SK-N-SH treated with all-trans-retinoic acid at 6 μM for 48 hours (cell line): ENCODE results near the gene GRID1.

Experiments used
- ARNTL ChIP-seq: fragments of 450-650 bp; formaldehyde crosslinking; IDR thresholded peaks from 2 replicates; pipeline ENCODE4 v1.5.0; 2020; ENCODE audit warnings: low read depth, mild to moderate bottlenecking, moderate library complexity, borderline replicate concordance
- BACH2 ChIP-seq: fragments of 250-450 bp; sonication (Bioruptor Pico); IDR thresholded peaks from 2 replicates; pipeline ENCODE4 v1.9.0; 2021; ENCODE audit warnings: mild to moderate bottlenecking, borderline replicate concordance
- CSDC2 ChIP-seq: fragments of 250-450 bp; sonication (Bioruptor Pico); IDR thresholded peaks from 2 replicates; pipeline ENCODE4 v1.5.0; 2020; ENCODE audit warnings: mild to moderate bottlenecking, moderate library complexity
- OSR1 ChIP-seq: fragments of 250-450 bp; sonication (Bioruptor Pico); IDR thresholded peaks from 2 replicates; pipeline ENCODE4 v1.8.0; 2022; ENCODE audit warnings: moderate library complexity, mild to moderate bottlenecking, inconsistent platforms
- PPARA ChIP-seq: fragments of 250-450 bp; sonication (Bioruptor Pico); IDR thresholded peaks from 2 replicates; pipeline ENCODE4 v1.5.0; 2020; ENCODE audit warnings: mild to moderate bottlenecking, borderline replicate concordance
- RARB ChIP-seq: fragments of 250-450 bp; sonication (Bioruptor Pico); IDR thresholded peaks from 2 replicates; pipeline ENCODE4 v1.8.0; 2021; ENCODE audit warnings: mild to moderate bottlenecking, moderate library complexity
- ZC3H10 ChIP-seq: fragments of 250-450 bp; sonication (Bioruptor Pico); IDR thresholded peaks from 2 replicates; pipeline ENCODE4 v1.5.1; 2021; ENCODE audit warnings: mild to moderate bottlenecking, moderate library complexity
- ZNF565 ChIP-seq: fragments of 450-650 bp; formaldehyde crosslinking; conservative IDR thresholded peaks from 2 replicates; pipeline ENCODE4 v1.5.0; 2020; ENCODE audit warnings: low read depth, mild to moderate bottlenecking, moderate library complexity
- ZNF70 ChIP-seq: fragments of 450-650 bp; formaldehyde crosslinking; IDR thresholded peaks from 2 replicates; pipeline ENCODE4 v1.5.0; 2020; ENCODE audit warnings: mild to moderate bottlenecking, moderate library complexity
- TF ChIP-seq, protein P1 (sequence below): fragments of 250-450 bp; sonication (Bioruptor Pico); IDR thresholded peaks from 2 replicates; pipeline ENCODE4 v1.5.0; 2020; ENCODE audit warnings: mild to moderate bottlenecking, moderate library complexity
- TF ChIP-seq, protein P2 (sequence below): fragments of 250-450 bp; sonication (Bioruptor Pico); IDR thresholded peaks from 2 replicates; pipeline ENCODE4 v1.8.0; 2020; ENCODE audit warnings: mild to moderate bottlenecking, moderate library complexity, borderline replicate concordance

DNA sequence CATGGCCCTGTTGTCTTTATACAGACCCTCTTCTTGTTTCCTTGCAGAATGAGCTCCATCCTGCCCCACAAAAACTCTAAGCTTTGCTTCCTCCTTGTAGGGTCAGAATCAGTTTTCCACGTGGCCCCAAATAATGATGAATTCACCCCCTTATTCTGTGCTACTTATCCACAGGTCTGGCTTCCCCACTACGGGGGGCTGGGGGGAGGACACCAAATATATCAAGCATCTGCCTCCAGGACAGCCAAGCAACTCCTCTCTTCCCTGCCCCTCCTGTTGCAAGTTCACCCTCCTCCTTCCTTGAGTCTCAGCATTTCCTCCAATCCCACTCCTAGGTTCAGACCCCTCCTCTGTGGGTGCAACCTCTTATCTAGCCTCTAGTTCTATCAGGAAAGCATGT lies 743.3 kb downstream of the GRID1 start:
- TF ChIP-seq ZNF70 (CRISPR knock-in tag) (no peak), ARNTL (no peak), OSR1 (no peak), BACH2 (CRISPR knock-in tag) (no peak), RARB (CRISPR knock-in tag) (no peak), PPARA (CRISPR knock-in tag) (no peak), ZC3H10 (CRISPR knock-in tag) (no peak), CSDC2 (CRISPR knock-in tag) (no peak), ZNF565 (CRISPR knock-in tag) (no peak)
- TF ChIP-seq, protein P1, sequence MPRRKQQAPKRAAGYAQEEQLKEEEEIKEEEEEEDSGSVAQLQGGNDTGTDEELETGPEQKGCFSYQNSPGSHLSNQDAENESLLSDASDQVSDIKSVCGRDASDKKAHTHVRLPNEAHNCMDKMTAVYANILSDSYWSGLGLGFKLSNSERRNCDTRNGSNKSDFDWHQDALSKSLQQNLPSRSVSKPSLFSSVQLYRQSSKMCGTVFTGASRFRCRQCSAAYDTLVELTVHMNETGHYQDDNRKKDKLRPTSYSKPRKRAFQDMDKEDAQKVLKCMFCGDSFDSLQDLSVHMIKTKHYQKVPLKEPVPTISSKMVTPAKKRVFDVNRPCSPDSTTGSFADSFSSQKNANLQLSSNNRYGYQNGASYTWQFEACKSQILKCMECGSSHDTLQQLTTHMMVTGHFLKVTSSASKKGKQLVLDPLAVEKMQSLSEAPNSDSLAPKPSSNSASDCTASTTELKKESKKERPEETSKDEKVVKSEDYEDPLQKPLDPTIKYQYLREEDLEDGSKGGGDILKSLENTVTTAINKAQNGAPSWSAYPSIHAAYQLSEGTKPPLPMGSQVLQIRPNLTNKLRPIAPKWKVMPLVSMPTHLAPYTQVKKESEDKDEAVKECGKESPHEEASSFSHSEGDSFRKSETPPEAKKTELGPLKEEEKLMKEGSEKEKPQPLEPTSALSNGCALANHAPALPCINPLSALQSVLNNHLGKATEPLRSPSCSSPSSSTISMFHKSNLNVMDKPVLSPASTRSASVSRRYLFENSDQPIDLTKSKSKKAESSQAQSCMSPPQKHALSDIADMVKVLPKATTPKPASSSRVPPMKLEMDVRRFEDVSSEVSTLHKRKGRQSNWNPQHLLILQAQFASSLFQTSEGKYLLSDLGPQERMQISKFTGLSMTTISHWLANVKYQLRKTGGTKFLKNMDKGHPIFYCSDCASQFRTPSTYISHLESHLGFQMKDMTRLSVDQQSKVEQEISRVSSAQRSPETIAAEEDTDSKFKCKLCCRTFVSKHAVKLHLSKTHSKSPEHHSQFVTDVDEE: no peak
- TF ChIP-seq, protein P2, sequence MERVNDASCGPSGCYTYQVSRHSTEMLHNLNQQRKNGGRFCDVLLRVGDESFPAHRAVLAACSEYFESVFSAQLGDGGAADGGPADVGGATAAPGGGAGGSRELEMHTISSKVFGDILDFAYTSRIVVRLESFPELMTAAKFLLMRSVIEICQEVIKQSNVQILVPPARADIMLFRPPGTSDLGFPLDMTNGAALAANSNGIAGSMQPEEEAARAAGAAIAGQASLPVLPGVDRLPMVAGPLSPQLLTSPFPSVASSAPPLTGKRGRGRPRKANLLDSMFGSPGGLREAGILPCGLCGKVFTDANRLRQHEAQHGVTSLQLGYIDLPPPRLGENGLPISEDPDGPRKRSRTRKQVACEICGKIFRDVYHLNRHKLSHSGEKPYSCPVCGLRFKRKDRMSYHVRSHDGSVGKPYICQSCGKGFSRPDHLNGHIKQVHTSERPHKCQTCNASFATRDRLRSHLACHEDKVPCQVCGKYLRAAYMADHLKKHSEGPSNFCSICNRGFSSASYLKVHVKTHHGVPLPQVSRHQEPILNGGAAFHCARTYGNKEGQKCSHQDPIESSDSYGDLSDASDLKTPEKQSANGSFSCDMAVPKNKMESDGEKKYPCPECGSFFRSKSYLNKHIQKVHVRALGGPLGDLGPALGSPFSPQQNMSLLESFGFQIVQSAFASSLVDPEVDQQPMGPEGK (CRISPR knock-in tag): no peak
